Measurements from ENCODE around the gene LYSMD4.

LYSMD4 gene

DNA sequence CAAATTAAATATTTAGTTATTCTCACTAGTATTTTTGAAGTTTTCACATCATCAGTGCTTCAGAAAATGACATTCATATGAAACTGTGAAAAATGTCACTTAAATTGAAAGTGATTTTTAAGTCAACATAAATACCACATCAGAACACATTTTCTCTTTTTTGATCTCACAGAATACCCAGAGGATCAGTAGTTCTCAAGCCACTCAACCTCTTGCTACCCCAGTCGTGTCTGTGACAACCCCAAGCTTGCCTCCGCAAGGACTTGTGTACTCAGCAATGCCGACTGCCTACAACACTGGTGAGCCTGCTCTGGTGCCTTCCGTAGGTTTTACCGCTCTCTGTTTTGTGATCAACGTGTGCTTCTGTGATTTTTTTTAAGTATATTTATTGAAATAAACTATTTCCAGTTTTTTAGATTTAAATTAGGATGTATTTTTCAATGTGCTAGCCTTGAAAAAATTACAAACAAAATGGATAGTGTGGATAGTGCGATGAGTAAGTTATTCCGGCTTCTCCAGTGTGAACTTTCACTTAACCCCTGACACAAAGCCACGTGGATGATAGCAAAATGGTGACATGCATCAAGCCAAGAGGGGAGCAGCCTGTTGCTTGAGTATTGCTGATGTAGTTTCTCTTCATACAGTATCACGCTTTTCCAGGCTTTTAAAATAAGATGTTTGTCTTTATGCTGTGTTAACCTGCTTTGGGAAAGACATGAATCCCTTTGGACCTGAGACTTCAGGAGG lies 26.5 kb downstream of the LYSMD4 start:
- DNase-seq (ENCODE audit: low read depth, low spot score), result no peak

DNA sequence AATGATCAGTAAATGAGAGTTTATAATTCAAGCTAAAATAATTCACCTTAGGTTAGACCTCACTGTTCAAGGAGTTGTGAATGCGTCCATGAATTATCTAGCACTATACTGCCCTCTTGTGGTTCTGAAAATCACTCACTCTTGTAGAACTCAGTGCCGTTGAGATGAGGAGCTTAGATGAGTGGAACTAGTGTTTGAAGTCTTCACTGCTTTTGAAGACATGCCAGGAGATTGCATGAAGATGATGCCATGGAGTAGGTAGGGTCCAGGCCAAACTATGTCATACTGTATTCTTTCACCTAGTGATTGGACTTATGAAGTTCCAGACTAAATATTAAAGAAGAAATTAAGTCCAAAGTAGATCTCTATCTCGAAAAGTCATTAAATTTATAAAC lies 28.8 kb downstream of the LYSMD4 start:
- no peak for DNase-seq (ENCODE audit: low read depth, low spot score)

GRCh38 chr15:99703603-99704443 lies 29.4 kb downstream of the LYSMD4 start:
- no peak for DNase-seq (ENCODE audit: low read depth, low spot score)

DNA sequence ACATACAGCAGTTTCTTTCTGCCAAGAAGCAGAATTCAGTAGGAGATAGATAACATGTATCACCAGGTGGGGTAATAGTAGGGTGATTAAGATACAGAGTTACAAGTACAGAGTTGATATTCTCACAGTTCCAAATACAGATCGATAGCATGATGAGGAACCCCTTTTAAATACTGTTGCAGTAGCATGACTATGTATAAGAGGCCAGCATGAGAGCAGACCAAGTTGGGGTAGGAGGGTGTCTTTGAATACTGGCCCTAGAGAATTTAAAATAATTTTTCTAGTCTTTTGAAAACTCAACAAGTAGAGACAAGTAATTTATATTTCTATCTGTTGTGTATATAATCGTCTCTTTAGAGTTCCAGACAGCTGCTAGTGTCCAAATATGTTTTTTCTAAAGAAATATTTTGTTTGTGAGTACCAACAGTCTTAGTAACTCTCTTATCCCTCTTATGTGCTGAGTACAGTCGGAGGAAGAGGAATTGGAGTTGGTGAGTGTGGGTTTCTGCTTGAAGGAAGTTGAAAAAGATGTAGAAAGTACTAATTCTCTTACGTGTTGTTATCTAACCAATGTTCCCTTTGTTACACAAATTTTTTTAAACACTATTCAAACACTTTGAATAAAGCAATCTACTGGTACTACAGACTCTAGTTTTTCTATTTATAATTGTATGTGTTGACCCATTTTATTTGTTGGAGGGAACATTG lies 30.2 kb downstream of the LYSMD4 start:
- no peak for DNase-seq (ENCODE audit: low read depth, low spot score)

DNA sequence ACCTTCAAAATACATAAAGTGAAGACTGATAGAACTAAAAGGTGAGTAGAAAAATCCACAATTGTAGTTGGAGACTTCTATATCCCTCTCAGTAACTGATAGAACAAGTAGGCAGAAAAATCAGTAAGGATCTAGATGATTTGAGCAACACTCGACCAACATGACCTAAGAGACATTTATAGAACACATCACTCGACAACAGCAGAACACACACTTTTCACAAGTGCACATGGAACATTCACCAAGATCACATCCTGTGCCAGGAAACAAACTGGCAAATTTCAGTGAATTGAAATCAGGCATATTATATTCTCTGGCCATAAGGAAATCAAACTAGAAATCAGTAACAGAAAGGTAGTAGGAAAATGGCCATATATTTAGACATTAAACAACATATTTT lies 37.1 kb downstream of the LYSMD4 start:
- DNase-seq (ENCODE audit: low read depth, low spot score), result no peak

DNA sequence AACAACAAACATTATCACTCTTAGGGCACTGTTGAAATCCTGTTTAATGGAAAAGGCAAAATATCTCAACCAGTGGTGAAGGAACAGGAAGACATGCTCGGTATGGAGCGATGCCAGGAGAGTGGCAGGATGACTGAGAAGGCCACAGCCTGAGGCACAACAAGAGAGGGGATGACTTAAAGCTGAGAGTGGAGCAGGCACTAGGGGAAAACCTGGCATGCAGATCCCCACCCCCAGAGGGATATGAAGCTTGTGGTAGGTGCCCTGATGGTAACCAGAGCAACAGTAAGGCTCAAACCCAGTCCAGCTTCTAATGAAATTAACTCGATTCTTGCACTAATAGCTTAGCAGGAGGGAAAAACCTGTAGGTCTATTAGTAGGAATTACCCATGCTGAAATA lies 40.4 kb downstream of the LYSMD4 start:
- no peak for DNase-seq (ENCODE audit: low read depth, low spot score)

- DNase-seq (ENCODE audit: low read depth, low spot score), result no peak
Observed at GRCh38 chr15:99686290-99686689, 46.9 kb downstream of the LYSMD4 start.

DNA sequence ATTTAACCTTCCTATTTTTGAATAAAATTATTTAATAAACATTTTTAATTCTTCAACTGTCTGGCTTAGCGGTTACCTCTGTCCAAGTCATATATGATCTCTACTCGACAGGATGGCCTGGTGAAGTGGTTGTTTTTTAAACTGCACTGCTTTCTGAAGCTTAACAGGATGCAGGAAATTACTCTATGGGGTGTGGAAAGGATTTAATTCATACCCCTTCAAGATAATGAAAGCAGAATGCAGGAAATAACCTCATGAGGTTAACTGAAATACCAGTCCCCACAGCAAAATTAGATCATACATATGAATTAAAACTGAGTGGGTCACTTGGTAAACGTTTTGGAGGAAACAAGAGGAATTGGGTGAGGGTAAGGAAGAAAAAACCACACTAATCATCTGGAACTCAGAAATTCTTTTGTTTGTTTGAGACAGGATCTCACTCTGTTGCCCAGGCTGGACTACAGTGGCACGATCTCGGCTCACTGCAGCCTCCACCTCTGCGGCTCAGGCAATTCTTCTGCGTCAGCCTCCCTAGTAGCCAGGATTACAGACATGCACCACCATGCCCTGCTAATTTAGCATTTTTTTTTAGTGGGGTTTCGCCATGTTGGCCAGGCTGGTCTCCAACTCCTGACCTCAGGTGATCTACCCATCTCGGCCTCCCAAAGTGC lies 50.1 kb downstream of the LYSMD4 start:
- DNase-seq (ENCODE audit: low read depth, low spot score), result no peak

GRCh38 chr15:99682455-99682854 lies 50.8 kb downstream of the LYSMD4 start:
- DNase-seq (ENCODE audit: low read depth, low spot score), result no peak

DNA sequence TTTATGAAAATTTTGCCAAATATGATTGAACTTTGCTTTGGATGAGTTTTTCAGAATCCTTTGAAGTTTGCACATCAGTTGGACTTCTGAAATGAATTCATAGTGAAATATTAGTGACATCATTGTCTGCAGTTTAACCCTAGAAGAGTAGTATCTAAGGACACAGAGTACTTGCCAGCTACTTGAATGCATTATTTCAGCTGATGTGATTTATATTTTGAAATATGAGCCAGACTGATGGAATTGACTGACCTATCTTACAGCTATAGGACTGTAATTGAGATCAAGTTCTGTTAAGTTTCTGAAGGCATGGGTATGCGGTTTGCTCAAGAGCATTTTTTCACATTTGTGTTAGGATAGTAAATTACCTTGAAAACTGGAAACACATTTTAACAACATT lies 51.2 kb downstream of the LYSMD4 start:
- DNase-seq (ENCODE audit: low read depth, low spot score), result no peak

DNA sequence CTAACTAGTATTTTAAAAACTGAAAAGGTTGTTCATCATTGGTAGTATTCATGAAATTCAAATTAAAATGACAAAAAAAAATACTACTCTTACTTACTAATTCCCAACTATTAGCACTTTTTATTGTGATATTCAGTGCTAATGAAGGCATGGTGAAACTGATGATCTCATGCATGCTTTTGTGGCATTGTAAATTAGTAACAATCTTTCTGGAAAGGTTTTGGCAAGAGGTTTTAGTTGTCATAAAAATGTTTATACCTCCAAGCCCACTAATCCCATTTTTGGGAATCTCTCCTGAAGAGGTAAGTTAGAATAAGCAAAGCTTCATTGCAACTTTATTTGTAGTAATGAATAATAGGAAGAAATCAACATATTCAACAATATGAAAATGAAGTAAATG lies 53.0 kb downstream of the LYSMD4 start:
- DNase-seq (ENCODE audit: low read depth, low spot score), result no peak

DNA sequence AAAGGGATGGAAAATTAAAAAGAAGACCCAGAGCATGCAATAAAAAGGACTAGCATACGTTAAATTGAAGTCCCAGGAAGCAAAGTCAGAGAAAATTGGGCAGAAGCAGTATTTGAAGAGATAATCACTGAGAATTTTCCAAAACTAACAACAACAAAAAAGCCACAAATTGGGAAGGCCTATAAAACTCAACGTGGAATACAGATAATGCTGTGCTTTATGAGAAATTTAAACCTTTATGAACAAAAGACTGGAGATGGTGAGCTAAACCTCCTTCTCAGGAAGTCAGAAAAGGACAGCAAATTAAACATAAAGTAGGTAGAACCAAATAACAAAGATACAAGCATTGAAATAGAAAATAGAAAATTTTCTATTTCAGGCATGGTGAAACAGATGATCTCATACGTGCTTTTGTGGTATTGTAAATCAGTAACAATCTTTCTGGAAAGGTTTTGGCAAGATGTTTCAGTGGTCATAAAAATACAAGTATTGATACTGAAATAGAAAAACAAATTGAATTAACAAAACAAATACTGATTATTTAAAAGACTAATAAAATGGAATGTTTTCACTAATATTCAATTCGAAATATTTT lies 55.6 kb downstream of the LYSMD4 start:
- no peak for DNase-seq (ENCODE audit: low read depth, low spot score)
